ENCODE results near the gene MTUS2.

The MTUS2 gene

DNA sequence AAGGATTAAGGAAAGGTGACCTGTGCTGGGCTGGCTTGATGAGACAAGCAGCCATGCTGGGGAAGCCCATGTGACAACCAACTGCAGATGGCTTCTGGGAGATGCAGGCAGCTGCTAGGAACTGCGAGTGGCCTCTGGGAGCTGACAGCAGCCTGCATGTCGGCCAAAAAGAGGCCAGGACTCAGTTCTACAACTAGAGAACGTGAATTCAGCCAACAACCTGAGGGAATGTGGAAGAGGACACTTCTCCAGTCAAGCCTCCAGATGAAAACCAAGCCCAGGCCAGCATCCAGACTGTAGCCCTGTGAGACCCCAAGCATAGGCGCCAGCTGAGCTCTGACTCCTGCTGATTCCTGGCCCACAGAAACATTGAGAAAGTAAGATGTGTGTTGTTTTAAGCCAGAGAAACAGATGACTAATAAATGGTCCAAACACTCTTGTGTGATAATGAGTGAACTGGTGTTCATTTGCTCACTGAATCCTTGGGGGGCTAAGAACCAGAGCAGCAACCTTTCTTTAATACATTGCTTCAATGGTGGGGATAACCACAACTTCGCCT is 730.4 kb downstream of the MTUS2 start:
- no peak for DNase-seq (ENCODE audit: low read depth)

- DNase-seq (ENCODE audit: low read depth): no peak
Measured at GRCh38 chr13:29551214-29551613, 731.1 kb downstream of the MTUS2 start.
